NOMO-1 (cell line): ENCODE data around the gene HSBP1.

Source experiments
- DNase-seq, 2 experiments: peaks; one replicate each; lab custom pipeline; 2025; ENCODE audit not compliant: unreplicated experiment in 2 of 2; lab: John Stamatoyannopoulos, UW

HSBP1 gene

DNA sequence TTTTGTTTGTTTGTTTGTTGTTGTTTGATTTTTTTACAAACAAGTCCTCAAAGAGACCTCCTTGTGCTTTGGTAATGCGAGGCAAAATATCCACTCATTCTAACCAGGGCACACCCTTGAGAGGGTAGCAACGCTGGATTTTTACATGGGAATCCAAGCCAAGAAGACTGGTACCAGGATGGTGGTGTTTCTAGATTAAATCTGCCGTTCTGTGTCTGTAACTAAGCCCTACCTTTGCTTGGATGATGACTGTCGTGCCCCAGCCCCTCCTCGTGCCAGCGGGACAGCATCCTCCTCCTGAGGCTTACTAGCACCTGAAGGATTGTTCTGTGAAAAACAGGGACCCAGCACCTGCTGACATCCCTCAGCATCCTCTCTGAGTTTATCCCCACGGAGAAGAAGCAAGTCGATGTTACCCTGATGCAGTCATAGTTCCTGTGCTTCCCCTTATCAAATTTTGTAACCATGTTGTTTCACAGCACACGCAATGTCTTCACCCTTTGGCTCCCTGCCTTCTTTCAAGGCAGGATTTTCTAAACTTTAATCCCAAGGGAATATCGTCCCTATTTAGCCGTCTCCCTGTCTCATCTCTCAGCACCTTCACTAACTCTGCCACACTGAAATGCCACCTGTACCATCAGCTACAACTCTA, 5.1 kb upstream of the HSBP1 start:
- no peak for DNase-seq

DNA sequence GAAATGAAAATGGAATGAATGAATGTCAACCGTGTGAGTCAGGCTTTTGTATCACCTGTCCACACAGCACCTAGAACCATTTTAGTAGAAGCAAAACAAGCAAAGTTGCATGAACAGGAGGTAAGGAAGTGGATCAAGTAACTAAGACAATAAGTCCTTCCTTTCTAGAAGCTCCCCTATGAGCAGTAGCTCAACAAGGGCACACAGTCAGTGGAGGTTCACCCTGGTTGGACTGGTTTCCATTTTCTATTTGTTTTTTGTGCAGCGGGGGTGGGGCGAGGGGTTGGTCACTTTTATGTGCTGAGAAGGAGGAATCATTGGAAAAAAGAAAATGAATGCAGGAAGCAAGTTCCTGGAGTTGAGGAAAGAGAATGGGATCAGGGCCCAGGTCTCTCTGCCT, 4.0 kb upstream of the HSBP1 start:
- DNase-seq, result no peak

GRCh38 chr16:83804366-83804765, 3.4 kb upstream of the HSBP1 start:
- DNase-seq, result no peak

DNA sequence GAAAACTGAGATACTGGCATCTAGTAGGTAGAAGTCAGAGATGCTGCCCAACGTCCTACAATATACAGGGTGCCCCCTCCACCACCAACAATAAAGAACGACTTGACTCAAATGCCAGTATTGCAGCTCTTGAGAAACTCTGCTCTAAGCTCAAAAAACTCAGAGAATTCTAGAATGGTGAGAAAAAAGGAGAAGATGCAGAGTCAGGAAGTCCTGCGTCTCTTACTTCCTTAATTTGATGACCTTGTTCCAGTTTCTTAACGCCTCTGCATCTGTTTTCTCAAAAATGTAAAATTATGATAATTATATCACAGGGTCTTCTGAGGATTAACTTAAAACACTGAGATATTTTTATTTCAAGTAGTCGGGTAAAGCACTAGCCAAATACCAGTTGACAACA, 1.7 kb upstream of the HSBP1 start:
- peak; percentile 69 to 92 for DNase-seq

DNA sequence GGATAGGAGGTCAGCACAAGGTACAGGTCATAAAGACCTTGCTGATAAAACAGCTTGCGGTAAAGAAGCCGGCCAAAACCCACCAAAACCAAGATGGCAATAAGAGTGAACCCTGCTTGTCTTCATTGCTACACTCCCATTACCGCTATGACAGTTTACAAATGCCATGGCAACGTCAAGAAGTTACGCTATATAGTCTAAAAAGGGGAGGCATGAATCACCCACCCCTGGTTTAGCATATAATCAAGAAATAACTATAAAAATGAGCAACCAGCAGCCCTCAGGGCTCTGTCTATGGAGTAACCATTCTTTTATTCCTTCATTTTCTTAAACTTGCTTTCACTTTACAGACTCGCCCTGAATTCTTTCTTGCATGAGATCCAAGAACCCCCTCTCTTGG, 1.0 kb upstream of the HSBP1 start:
- no peak for DNase-seq

- no peak for DNase-seq
These were observed 460 bp upstream of the HSBP1 start for GRCh38 chr16:83807327-83807709.

DNA sequence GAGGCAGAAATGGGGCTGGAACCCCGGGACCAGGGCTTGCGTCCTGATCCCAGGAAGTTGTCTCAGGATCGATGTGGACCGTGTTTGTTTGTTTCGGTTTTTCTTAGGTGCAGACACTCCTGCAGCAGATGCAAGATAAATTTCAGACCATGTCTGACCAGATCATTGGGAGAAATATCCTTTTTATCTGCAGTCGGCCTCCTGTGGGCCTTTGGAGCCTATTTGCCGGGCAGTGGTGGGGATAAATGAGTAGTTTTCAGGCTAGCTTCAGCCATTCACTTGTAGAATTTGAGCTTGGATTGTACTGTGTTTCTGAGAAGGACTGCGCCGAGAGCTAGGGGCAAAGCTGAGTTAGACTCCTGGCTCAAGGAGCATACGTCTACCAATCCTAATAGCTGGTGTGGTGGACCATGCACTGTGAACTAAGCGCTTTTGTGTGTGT, 816 bp downstream of the HSBP1 start:
- DNase-seq, result no peak

DNA sequence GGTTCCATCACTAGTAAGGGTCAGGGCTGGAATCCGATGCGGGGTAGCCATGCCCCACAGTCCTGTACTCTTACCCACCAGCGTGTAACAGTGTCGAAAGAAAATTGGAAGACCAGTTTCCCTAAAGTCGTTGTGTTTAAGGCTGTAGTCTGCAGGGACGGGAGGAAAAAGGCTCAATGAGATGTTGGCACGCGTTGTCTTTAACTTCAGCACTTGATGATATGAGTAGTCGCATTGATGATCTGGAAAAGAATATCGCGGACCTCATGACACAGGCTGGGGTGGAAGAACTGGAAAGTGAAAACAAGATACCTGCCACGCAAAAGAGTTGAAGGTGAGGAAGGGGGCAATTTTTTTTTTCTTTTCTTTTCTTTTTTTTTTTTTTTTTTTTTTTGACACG, 1.3 kb downstream of the HSBP1 start:
- DNase-seq, result no peak

DNA sequence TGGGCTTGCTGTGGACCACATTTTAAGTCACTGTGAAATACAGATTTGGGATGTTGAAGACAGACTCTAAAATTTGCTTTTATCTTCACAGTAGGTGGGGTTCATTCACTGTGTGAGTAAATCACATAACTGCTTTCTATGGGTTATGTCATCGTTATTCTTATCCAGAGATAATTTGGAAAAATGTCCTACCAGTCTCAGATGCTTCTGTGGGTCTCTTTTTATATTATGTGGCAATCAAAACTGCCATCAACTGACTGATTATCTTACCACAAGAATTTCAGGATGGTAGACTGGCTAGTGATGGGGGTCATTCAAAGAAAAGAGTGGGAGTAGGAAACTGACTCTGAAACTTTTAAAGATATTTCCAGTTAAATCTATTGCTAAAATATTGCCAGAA, 3.1 kb downstream of the HSBP1 start:
- no peak for DNase-seq

DNA sequence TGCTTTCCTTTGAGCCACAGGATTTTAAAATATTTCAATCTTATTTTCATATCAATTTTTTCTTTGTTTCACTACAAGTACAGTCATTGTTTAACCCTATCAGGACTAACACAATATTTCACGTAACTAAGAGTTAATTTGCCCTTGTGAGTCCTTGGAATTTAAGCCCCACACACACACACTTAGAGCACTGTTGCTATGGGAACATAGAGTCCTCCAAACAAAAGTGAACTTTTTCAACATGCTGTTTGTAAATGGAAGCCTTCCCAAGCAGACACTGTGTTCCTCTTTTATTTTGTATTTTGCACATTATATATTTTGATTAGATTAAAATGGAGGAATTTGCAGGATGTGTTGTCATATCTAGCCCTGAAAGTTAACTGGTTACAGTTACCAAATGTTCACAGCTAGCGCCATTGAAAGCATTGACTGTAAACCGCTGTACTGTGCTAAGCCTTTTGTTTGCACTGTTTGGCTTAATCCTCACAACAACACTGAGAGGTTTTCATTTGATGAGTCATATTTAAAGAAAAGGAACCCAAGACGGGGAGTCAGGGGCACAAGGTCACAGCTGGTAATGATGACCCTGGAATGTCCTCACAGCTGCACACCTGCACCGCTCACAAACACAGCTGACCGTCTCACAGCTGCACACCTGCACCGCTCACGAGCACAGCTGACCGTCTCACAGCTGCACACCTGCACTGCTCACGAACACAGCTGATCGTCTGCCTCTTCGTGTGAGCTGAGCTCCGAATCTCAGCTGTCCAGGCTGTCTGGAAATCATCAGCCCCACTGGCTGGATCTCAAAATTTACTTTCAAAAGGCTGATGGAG, 6.3 kb downstream of the HSBP1 start:
- peak in 1 of 2 experiments; percentile 40 for DNase-seq

GRCh38 chr16:83814659-83814985, 6.8 kb downstream of the HSBP1 start:
- DNase-seq, result no peak

DNA sequence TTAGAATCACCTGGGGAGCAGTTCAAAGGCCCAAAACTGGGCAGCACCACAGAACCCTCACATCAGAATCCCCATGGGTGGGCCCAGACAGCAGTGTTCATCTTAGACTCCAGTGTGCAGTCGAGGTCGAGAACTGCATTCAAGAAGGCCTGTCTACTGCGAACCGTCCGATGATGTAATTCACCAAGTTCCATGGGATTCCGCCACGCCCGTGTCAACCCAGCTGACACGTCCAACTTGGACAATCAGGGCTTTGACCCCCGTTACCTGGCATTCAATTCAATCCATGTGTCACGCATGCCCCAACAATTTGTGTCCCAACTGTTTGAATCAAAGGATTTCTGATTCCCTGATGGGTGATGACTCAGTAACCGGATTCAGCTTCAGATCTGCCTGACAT, 9.2 kb downstream of the HSBP1 start:
- no peak for DNase-seq

DNA sequence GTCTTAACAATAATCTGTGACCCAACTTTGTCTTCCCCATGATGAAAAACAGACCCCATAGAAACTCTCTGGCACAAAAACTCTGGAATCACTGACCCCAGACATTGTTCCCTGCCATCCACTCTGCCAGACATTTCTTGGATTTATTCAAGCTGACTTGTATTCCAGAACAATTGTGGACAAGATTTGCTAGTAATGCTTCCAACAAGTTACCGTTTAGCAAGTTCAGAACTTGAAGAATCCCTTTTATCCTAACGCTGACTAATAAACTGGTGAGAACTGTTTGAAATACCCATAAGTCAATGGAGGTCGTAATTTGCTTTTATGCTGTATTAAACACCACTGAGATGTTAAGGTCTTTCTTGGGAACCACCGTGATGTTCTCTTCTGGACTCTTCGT, 10.5 kb downstream of the HSBP1 start:
- DNase-seq, result no peak

GRCh38 chr16:83819361-83819760, 11.6 kb downstream of the HSBP1 start:
- no peak for DNase-seq

DNA sequence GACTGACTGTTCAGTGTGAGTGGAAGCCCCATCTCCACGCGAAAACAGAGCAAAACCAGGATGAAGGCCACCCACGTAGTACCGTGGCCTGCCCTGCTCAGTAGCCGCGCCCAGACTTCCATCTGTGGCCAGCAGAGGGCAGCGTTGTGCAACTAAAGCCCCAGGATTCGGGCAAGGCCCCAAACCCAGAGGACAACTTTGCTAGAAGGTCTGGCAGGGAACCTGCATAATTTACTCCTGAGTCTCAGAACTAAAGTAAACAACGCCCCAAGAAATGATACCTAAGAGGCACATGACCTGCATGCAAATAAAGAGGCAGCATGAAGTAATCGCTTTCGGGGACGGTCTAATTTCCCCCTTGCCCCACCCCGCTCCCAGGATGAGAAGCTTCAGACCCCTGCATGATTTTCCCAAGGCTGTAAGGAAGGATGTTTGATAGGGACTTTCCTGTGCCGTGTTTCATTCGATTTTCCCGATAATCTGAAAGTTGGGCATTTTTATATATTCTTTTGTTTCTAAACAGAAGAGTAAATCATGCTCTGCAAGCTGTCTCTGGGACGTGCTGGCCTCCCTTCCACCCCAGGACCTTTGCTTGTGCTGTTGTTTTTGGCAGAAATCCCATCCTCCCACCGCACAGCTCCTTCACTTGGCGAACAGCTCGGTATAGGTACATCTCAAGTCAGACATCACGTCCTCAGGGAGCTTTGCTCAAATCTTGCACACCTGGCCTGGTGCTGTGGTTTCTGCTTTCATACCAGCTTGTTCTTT, 18.6 kb downstream of the HSBP1 start:
- peak; percentile 68 to 76 for DNase-seq

DNA sequence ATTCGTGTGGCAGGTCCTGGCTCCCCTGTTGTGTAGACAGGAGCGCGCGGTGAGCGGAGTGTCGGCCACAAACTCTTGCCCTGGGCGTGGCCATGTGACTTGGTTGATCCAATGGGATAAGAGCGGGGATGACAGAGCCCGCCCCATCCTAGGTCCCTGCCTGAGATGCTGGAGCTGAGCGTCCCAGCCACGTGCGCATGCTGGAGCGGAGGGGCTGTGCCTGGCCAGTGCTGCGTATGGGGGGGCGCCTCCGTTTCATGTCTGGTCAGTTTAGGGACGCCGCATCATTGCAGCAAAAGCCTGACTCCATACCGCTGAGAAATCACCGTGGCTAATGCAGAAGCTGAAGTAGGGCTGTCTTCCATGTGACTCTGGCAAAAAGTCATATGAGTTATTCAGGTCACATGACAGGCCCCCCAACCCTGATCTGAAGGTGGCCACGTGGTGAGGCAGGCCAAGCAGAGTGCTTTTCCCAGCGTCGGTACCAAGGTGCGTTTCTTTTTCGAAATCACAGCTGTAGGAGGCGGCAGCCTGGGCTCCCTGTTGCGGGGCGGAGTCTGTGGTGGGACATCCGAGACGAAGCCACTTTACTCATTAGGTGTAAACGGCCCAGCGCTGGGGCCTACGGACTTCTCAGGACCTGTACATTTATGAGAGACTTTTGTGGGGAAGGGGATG, 22.5 kb downstream of the HSBP1 start:
- no peak for DNase-seq

- no peak for DNase-seq
These were observed 23.1 kb downstream of the HSBP1 start for GRCh38 chr16:83830769-83831455.

GRCh38 chr16:83831456-83831987, 23.7 kb downstream of the HSBP1 start:
- DNase-seq, result no peak

GRCh38 chr16:83833921-83834320, 26.1 kb downstream of the HSBP1 start:
- no peak for DNase-seq
